C4-2B (cell line): ENCODE measurements around the gene SLC22A4.

ENCODE experiments used
- ZFX ChIP-seq: fragments of 450-650 bp; IDR thresholded peaks from 2 replicates; pipeline ENCODE4 v1.6.1; 2017
- TF ChIP-seq, protein P1 (sequence below): fragments of 450-650 bp; conservative IDR thresholded peaks from 2 replicates; pipeline ENCODE4 v1.5.1; 2017; ENCODE audit warnings: mild to moderate bottlenecking

DNA sequence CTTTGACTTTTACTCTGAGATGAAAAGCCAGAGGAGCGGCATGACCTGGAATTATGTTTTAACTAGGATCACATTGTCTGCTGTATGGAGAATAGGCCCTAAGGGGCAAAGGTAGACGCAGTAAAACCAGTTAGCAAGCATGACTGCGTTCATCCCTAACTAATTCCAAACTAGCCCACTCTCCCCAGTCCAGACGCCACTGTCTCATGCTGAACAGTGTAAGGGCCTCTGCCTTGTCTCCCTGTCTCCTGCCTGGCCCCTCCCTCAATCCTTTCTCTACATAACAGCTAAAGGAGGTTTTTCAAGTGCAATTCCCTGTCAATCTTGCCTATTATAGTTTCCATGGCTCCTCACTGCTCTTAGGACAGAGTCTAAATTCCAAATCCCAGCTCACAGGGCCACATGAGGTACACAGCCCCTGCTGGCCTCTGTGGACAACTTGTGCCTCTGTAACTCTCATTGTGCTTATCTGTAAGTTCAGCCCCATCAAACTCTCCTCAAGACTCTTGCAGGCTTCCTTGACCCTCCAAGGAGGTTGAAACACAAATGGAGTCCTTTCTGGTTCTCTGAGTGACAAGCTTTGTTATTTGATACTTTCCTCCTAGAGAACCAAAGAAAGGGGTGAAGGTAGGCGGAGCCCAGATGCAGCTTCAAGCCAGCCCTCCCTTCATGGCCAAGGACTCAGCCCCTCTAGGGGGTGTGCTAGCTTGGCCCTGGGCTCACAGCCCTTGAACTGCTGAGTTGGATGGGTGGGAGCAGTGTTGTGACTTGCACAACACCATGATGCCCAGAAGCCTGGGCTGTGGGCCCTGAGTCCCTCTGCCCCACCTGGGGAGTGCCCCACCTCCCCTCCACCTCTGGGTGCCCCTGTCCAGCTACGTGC lies 16.0 kb upstream of the SLC22A4 start:
- TF ChIP-seq, protein P1, sequence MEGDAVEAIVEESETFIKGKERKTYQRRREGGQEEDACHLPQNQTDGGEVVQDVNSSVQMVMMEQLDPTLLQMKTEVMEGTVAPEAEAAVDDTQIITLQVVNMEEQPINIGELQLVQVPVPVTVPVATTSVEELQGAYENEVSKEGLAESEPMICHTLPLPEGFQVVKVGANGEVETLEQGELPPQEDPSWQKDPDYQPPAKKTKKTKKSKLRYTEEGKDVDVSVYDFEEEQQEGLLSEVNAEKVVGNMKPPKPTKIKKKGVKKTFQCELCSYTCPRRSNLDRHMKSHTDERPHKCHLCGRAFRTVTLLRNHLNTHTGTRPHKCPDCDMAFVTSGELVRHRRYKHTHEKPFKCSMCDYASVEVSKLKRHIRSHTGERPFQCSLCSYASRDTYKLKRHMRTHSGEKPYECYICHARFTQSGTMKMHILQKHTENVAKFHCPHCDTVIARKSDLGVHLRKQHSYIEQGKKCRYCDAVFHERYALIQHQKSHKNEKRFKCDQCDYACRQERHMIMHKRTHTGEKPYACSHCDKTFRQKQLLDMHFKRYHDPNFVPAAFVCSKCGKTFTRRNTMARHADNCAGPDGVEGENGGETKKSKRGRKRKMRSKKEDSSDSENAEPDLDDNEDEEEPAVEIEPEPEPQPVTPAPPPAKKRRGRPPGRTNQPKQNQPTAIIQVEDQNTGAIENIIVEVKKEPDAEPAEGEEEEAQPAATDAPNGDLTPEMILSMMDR, result no peak
- no peak for TF ChIP-seq ZFX
